Measurements from ENCODE around the gene JSRP1. TPM values are rescaled to one million over a fixed set of nuclear protein-coding genes. Genes with fewer than 3 reads are reported as not detected.

JSRP1 gene
- polyA plus RNA-seq, 1 donor from 2014 or later = 1.4 TPM

- Histone ChIP-seq H3K4me2 (ENCODE audit: low read length) (no peak overlapping the region), H3F3A (ENCODE audit: insufficient read depth, low read length, poor library complexity, severe bottlenecking) (no peaks in the 10 kb centered on the region), H3K9ac (ENCODE audit: low read length) (no peak overlapping the region), H3K27ac (ENCODE audit: low read length) (no peak overlapping the region), H3K79me2 (replicated peaks; ENCODE audit: insufficient read depth, low read length) (no peaks in the 10 kb centered on the region), H2AFZ (ENCODE audit: low read depth, low read length) (no peak overlapping the region), H3K9me2 (ENCODE audit: insufficient read depth, low read length) (no peaks in the 10 kb centered on the region), H3K27me3 (ENCODE audit: insufficient read depth, low read depth, low read length) (no peaks in the 10 kb centered on the region), H3K36me3 (ENCODE audit: insufficient read depth, low read length) (no peaks in the 10 kb centered on the region), H3K4me3 (ENCODE audit: low read length) (no peak overlapping the region), H4K20me1 (ENCODE audit: insufficient read depth) (no peaks in the 10 kb centered on the region), H3K9me3 (ENCODE audit: low read length) (no peaks in the 10 kb centered on the region)
- no peak for TF ChIP-seq TAF1 (IDR thresholded peaks at IDR 0.05; ENCODE audit: low read depth)
- TF ChIP-seq EZH2 (IDR thresholded peaks at IDR 0.05; ENCODE audit: borderline replicate concordance, insufficient read depth, low read length, poor library complexity, severe bottlenecking) = no peak
- no peak for TF ChIP-seq REST (IDR thresholded peaks at IDR 0.05; ENCODE audit: borderline replicate concordance)
- TF ChIP-seq EP300 (conservative IDR thresholded peaks at IDR 0.05; ENCODE audit: poor library complexity, severe bottlenecking) = no peak
- no peak for TF ChIP-seq RAD21 (conservative IDR thresholded peaks at IDR 0.05)
- TF ChIP-seq SMC3 (conservative IDR thresholded peaks at IDR 0.05; ENCODE audit: poor library complexity) = no peak
- TF ChIP-seq CTCF (IDR thresholded peaks at IDR 0.05; ENCODE audit: poor library complexity, severe bottlenecking) = no peak
- no peak for TF ChIP-seq MXI1 (conservative IDR thresholded peaks at IDR 0.05; ENCODE audit: poor library complexity, severe bottlenecking)
- TF ChIP-seq POLR2AphosphoS5 (IDR thresholded peaks at IDR 0.05) = no peak
Observed at GRCh38 chr19:2300533-2300932, 44.3 kb upstream of the JSRP1 start.

- Histone ChIP-seq H3K36me3 (ENCODE audit: insufficient read depth, low read length) (no peaks in the 10 kb centered on the region), H2AFZ (ENCODE audit: low read depth, low read length) (no peak overlapping the region), H3K27ac (ENCODE audit: low read length) (no peak overlapping the region), H3F3A (ENCODE audit: insufficient read depth, low read length, poor library complexity, severe bottlenecking) (no peaks in the 10 kb centered on the region), H3K4me3 (ENCODE audit: low read length) (no peak overlapping the region), H3K4me2 (ENCODE audit: low read length) (no peak overlapping the region), H3K9me2 (ENCODE audit: insufficient read depth, low read length) (no peaks in the 10 kb centered on the region), H3K9ac (ENCODE audit: low read length) (no peak overlapping the region), H4K20me1 (ENCODE audit: insufficient read depth) (no peaks in the 10 kb centered on the region), H3K27me3 (ENCODE audit: insufficient read depth, low read depth, low read length) (peaks cover 13% of the 10 kb centered on the region), H3K79me2 (replicated peaks; ENCODE audit: insufficient read depth, low read length) (no peaks in the 10 kb centered on the region), H3K9me3 (ENCODE audit: low read length) (no peaks in the 10 kb centered on the region)
- TF ChIP-seq MXI1 (conservative IDR thresholded peaks at IDR 0.05; ENCODE audit: poor library complexity, severe bottlenecking) (no peak), SMC3 (conservative IDR thresholded peaks at IDR 0.05; ENCODE audit: poor library complexity) (no peak), EZH2 (IDR thresholded peaks at IDR 0.05; ENCODE audit: borderline replicate concordance, insufficient read depth, low read length, poor library complexity, severe bottlenecking) (no peak), POLR2AphosphoS5 (IDR thresholded peaks at IDR 0.05) (no peak), REST (IDR thresholded peaks at IDR 0.05; ENCODE audit: borderline replicate concordance) (no peak), EP300 (conservative IDR thresholded peaks at IDR 0.05; ENCODE audit: poor library complexity, severe bottlenecking) (no peak), CTCF (IDR thresholded peaks at IDR 0.05; ENCODE audit: poor library complexity, severe bottlenecking) (no peak), RAD21 (conservative IDR thresholded peaks at IDR 0.05) (no peak), TAF1 (IDR thresholded peaks at IDR 0.05; ENCODE audit: low read depth) (no peak)
Observed at GRCh38 chr19:2296141-2296540, 39.9 kb upstream of the JSRP1 start.

Measured in neural cell (in vitro differentiated cells).